MM.1S (cell line): ENCODE measurements around the gene TMEM169.

Source experiments
- CTCF ChIP-seq: fragments of 300-600 bp; sonication (generic); IDR thresholded peaks from 2 replicates; pipeline ENCODE4 v1.5.1; 2016; ENCODE audit warnings: antibody characterized with exemption, low read length, mixed read lengths
- EZH2 ChIP-seq: fragments of 300-600 bp; sonication (generic); optimal IDR thresholded peaks from 2 replicates; pipeline ENCODE3; 2017; ENCODE audit warnings: low read depth, mild to moderate bottlenecking, antibody characterized with exemption, low read length, mixed read lengths

GRCh38 chr2:216033403-216033802 is 48.3 kb upstream of the TMEM169 start:
- TF ChIP-seq CTCF (no peak), EZH2 (no peak)
